Amygdala (tissue), 56 donors: ENCODE results near the gene PVR.
"Not testable (repeated sequence)": the region's sequence is repeated elsewhere in the genome, so short reads cannot be mapped to it uniquely, and the experiment has no call there.

Experiments
- DNase-seq, 56 donors: peaks; one replicate each; lab custom pipeline; 2025; lab: John Stamatoyannopoulos, UW

Gene PVR

DNA sequence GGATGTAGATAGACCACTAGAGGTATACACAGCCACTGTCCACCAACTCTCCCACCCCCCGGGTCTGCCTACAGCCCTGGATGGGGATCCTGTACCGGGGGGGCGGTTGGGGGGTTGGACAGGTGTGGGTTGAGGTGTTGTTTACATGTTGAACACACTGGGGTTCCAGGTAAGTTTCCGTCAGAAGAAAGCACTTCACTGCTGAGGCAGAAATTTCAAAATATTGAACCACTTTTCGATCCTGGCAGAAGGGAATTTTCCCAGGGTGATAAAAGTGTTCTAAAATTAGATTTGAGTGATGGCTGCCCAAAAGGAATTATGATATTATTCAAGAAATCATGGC, 48.6 kb downstream of the PVR start:
- no peak for DNase-seq

DNA sequence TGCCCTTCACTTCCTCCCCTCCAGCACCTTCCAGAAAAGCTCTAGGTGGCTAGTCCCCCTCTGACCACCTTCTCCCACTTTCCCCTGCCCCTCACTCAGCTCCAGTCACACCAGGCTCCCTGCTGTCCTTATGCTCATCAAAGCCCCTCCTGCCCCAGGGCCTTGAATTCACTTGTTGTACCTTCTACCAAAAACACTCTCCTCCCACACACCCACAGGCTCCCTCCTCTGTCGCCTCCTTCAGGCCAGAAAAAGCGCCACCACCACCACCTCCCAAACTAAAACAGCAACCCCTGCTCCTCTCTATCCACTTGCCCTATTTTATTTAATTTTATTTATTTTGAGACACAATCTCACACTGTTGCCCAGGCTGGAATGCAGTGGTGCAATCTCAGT, 50.5 kb downstream of the PVR start:
- DNase-seq, result no peak

DNA sequence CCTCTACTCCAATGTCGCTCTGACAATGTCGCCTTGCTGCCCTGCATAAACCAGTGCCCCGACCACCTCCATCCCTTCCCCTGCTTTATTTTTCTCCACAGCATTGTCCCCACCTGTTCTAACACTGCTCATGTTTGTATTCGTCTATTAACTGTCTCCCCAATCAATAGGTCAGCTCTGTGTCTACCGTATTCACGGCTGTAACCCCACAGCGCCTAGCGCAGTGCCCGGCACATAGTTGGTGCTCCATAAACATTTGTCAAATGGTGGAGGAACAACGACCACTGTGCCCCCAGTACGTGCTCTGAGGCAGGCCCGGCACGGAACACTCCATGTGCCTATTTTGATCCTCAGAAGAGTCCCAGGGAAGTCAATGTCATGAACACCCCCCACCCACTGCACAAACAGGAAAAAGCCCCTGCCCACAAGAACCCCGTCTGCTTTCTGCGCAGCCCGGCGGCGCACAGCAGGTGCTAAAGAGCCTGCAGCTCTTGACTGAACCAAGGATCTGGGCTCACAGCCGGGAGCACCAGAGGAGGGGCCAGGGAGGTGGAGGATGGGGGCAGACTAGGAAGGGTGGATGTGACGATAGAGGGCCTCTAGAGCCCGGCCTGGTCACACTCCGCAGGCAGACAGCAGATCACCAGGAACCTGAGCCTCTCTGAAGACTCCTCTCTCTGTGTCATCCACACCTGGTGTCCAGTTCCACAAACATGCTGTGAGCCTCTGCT, 53.4 kb downstream of the PVR start:
- DNase-seq, result no peak

DNA sequence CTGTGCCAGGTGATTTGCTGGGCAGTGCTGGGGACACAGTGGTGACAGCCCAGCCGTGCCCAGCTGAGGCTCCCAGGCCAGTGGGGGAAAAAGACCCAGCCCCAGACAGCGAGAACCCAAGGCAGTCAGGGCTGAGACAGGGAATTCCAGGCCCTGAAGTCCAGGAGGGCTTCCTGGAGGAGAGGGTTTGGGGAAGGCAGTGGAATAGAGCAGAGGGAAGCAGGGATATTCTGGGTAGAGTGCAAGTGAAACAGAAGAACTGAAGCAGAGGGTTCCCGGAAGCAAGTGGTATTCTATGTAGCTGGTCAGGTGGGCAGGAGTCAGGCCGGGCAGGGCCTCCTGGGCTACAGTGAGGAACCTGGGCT, 53.9 kb downstream of the PVR start:
- DNase-seq, result no peak

DNA sequence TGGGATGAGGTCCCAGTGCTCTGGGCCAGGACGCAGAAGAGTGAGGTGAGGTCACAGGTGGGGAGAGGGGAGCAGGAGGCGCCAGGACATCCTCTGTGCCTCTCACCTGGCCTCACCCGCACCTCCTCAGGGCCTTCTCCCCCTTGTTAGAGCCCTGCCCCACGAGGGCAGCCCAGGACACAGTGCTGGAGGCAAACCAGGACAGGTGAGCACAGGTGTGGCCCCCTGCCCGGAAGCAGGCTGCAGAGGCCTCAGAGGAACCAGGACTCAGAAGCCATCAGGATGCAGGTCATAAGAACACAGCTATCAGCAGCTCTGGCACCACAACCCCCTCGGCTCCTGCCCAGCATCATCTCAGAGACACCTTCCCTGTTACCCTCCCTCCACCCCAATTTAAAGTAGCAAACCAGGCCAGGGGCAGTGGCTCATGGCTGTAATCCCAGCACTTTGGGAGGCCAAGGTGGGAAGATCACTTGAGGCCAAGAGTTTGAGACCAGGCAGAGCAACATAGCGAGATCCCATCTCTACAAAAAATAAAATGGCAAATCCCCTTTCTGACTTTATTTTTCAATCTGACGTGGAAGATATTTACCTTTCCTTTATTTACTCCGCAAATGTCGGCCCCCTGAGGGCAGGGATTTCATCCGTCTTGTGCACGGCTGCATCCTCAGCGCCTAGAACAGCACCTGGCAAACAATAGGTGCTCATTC, 54.9 kb downstream of the PVR start, which contains the start of gene CEACAM16:
Gene CEACAM16 (plus strand): TSS at position 660 of the 710 bp plus-strand sequence. CDS start 2,306 bp downstream, outside the sequence.
- DNase-seq, result no peak

DNA sequence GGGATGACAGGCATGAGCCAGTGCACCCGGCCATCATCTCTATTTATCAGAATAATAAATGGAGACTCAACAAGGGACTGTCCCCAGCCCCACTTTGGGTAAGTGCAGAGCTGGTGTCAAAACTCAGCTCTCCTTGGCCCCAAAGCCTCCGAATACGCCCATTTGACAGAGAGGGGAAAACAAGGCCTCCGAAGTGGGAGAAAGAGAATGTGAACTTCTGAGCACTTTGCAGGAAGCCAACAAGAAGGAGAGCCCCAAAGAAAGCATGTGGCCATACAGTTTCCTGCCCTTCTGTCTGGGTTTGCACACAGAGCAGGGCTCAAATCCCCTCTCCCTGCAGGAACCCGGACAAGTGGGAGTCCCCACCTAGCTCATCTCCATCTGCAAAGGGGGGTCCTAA, 56.8 kb downstream of the PVR start:
- DNase-seq, result no peak

DNA sequence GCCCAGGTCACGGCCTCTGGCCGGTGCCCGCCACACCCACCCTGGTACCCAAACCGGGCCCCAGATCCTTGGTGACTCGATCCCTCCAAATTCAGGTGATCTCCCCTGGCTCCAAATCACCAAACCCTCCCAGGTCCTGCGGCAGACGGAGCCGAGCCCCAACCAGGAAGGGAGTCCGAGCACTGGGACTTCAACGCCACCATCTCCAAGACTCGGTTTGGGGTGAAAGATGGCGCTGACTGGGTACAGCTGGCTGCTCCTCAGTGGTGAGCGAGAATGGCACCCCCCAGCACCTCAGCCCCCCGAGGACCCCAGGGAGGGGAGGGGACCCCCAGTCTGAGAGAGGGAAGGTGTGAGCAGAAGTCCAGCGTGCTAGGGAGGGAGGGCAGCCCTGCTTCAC, 57.5 kb downstream of the PVR start:
- DNase-seq, result no peak

DNA sequence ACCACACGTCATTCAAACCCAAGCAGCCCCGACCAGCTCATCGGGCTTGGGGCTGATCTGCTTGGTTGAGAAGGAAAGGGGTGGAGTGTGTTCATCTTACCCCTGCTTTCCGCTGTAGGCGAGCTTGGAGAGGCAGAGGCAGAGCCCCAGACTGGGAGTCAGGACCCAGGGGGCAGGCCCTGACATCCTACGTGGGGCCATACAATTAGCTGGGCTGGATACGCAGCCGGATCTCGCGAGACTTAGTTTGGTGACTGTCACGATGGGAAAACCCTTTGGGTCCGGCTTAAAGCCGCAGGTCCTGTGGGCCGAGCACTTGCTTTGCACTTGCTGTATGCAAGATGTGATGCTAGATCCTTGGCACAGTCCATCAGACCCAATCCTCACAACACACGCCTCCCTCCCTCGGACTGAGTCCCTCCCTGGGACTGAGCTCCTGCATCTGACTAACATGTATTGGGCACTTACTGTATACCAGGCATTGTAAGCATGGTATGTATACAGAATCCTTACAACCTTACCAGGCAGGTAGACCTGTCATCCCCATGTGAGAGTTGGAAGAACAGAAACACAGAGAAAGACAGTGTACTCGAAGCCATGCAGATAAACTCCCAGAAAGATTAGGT, 59.0 kb downstream of the PVR start:
- no peak for DNase-seq

DNA sequence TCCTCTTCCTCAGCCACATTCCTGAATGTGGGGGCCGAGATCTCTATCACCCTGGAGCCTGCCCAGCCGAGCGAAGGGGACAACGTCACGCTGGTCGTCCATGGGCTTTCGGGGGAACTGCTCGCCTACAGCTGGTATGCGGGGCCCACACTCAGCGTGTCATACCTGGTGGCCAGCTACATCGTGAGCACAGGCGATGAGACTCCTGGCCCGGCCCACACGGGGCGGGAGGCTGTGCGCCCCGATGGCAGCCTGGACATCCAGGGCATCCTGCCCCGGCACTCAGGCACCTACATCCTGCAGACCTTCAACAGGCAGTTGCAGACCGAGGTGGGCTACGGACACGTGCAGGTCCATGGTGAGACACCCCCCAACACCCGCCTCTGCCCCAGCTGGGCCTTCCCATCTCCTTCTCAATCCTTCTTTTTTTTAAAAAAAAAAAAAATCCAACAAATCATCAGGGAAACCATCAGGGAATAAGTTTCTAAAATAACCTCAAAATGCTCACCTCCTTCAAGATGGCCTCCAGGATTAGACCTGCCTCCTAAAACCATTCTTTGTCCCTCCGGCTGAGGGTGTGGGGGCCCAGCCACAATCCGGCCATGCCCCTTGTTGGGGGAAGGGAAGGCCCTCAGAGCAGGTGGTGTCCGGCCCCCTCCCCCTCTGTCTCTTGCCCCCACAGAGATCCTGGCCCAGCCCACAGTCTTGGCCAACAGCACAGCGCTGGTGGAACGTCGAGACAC, 59.8 kb downstream of the PVR start:
- DNase-seq, result no peak

DNA sequence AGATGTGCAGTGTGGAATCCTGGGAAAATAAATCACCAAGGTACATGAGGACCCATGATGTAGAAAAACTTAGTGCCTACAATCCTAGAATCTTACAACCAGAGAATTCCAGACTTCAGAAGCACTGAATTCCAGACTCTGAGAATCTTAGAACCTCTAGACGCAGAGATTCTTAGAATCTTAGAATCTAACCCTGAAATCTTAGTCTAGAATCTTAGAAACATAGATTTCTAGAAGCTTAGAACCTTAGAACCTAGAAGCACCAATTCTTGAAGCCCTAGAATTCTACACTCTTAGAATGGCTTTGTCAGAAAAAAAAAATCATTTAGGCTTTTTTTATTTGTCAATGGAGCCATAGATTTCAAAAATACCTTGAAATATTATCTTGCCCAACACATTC, 61.3 kb downstream of the PVR start:
- DNase-seq, result no peak

DNA sequence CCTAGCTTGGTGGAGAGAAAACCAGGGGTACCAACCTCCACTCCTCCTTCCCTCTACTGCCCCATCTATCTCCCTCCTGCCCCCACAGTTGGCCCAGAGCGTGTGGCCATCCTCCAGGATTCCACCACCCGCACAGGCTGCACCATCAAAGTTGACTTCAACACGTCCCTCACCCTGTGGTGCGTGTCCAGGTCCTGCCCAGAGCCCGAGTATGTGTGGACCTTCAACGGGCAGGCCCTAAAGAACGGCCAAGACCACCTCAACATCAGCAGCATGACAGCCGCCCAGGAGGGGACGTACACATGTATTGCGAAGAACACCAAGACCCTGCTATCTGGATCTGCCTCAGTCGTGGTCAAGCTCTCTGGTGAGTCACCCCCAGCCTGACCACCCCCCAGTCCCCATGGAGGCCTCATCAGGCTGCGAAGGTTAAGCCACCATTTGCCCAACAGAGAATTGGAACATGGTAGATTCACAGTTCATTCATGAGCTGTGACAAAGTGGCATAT, 61.8 kb downstream of the PVR start:
- no peak for DNase-seq

DNA sequence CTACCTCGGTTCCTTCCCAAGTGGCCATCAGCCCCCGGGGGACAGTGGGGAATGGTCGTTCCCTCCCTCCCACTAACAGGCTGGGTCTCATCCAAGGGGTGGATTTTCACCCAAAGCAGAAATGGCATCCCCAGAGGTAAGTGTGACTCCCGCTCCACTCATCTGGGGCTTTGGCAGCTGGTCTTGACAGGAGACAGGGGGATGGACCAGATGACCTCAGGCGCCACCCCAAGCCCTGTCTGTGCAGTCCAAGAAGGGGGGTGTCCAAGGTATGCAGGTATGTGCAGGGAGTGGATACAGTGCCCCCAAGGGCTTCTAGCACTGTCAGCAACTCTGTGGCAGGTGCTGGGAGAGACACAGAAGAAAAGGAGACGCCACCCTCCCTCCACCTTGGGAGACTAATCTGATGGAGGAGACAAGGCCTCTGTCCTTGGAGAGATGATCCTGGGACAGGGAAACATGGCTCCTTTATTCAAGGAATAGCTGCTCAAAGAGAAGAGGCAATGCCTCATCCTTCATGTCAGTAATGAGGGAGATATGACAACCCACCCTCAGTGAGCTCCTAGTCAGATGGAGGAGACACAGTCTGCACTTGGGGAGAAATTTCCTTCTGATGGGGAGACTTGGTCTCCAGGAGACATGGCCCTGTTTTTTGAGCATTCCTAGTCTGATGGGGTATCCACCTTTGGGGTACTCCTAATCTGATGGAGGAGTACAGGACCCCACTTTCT, 63.0 kb downstream of the PVR start:
- DNase-seq, result no peak

DNA sequence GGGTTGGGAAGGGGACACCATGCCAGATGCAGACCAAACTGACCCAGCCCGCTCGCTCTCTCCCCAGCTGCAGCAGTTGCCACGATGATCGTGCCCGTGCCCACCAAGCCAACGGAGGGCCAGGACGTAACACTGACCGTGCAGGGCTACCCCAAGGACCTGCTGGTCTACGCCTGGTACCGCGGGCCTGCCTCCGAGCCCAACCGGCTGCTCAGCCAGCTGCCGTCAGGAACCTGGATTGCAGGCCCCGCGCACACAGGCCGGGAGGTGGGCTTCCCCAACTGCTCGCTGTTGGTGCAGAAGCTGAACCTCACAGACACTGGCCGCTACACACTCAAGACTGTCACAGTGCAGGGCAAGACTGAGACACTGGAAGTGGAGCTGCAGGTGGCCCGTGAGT, 64.1 kb downstream of the PVR start:
- no peak for DNase-seq

DNA sequence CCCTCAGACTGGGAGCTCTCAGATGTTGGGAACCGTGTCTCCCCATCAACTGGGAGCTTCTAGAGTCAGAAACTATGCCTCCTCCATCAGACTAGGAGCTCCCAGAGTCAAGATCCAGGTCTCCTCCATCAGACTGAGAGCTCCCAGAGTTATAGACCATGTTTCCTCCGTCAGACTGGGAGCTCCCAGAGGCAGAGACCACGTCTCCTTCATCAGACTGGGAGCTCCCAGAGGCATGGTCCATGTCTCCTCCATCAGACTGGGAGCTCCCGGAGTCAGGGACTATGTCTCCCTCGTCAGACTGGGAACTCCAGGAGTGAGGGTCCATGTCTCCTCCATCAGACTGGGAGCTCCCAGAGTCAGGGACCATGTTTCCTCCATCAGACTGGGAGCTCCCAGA, 65.2 kb downstream of the PVR start:
- DNase-seq, result no peak

DNA sequence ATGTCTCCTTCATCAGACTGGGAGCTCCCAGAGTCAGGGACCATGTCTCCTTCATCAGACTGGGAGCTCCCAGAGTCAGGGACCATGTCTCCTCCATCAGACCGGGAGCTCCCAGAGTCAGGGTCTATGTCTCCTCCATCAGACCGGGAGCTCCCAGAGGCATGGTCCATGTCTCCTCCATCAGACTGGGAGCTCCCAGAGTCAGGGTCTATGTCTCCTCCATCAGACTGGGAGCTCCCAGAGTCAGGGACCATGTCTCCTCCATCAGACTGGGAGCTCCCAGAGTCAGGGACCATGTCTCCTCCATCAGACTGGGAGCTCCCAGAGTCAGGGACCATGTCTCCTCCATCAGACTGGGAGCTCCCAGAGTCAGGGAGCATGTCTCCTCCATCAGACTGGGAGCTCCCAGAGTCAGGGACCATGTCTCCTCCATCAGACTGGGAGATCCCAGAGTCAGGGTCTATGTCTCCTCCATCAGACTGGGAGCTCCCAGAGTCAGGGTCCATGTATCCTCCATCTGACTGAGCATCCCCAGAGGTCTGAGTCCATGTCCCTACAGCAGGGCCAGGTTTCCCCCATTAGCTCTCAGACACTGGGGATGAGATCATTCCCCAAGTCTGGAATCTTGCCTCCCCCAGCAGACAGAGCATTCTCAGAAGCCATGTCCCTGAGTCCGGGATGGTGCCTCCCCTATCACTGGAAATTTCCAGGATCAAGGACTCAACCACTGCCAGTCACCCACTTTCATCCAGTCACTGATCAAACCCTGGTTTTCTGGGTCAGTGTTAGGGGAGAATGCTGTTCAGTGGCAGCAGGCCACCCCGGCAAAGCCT, 65.9 kb downstream of the PVR start:
- not testable (repeated sequence) for DNase-seq

DNA sequence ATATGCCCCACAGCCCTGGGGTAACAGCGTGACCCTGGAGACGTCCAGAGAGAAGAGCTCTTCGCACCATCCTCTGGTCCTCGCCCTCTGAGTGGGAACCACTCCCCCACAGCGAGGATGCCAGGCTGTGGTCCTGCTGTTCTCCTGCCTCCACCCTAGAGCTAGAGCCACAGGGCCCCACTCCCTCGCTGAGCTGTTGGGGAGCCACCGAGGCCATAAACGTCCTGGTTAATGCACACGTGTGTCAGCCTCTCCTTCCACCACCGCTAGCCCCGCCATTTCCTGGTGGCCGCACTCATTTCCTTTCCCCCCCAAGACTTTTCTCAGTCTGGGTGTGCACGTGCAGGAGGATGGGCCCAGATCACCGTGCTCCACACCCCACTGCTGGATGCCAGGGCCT, 66.8 kb downstream of the PVR start:
- no peak for DNase-seq

DNA sequence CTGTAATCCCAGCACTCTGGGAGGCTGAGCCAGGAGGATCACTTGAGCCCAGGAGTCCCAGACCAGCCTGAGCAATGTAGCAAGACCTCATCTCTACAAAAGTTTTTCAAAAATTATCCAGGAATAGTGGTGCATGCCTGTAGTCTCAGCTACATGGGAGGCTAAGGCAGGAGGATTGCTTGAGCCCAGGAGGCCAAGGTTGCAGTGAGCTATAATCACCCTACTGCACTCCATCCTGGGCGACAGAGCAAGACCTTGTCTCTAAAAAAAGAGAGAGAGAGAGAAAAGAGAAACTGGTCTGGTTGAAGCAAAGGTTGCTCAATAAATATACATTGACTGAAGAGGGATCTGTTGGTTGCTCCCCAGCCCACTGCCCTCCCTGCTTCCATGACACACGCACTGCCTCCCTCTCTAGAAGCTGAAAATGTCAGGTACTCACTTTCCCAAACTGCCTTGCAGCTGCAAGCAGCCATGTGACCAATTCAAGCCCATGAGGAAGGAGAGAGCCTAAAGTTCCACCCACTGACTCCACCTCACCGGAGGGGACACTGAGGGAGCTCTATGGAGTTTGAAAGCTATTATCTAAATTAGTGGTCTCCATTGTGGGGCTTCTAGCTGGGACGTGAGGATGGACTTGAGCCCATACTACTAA, 69.3 kb downstream of the PVR start:
- no peak for DNase-seq
